ENCODE measurements around the gene EGR1. TPM values are rescaled to one million over a fixed set of nuclear protein-coding genes. Genes with fewer than 3 reads are reported as not detected.

EGR1 gene
- polyA plus RNA-seq, 1 donor from 2014 or later, result 15.6 TPM

DNA sequence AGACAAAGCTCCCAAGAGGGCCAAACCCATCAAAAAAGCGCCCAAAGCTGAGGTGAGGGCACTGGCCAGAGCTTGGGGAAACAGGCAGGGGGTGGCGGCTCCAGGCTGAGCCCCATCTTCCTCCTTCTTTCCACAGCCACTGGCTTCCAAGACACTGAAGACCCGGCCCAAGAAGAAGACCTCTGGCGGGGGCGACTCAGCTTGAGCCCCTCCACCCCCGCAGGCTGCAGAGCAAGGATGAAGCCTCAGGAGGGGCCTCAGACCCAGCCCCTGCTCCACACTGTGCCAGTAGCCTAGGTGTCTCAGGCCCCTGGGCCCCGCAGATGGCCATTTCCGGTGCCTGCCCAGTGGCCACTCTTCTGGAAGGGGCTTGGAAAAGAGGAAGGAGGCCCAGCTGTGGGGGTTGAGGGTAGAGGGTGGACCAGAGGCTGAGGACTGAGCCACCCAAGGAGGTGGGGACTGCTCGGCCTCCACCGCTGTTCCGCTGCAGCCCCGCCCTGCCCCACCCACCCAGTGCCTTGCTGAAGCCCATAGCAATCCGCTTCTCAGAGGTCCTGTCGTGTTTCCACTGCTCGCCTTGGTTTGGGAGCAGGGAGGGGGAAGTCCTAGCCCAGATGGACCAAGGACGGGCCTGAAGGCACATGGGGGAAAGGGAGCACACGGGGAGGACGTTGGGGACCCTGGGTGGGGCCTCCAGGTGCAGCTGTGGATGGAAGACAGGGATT is 19.6 kb upstream of the EGR1 start:
- Histone ChIP-seq H3K4me3 (ENCODE audit: low read length) (no peak overlapping the region), H3K27ac (ENCODE audit: low read length) (no peak overlapping the region)

DNA sequence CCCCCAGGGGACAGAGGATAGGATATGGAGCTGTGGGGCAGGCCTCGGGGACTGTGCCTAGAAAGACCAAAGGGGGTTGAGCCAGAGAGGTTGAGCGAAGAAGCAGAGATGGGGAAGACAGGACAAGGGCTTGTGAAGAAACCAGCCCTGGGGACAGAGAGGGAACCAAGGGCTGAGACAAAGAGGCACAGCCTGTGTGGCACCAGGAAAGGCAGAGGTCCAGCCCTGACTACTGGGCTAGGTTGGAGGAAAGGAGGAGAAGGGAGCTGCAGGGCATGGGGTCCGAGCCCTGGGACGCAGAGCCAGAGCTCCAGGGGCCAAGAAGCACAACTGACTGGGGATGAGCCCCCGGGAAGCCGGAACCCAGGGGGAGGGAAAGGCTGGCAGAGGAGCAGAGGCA is 17.2 kb upstream of the EGR1 start:
- Histone ChIP-seq H3F3A (ENCODE audit: insufficient read depth, low read length, poor library complexity, severe bottlenecking) (peaks cover 3% of the 10 kb centered on the region), H3K36me3 (ENCODE audit: insufficient read depth, low read length) (no peaks in the 10 kb centered on the region), H3K9me2 (ENCODE audit: insufficient read depth, low read length) (no peaks in the 10 kb centered on the region), H3K4me3 (ENCODE audit: low read length) (peak overlapping the region; percentile 56), H3K9me3 (ENCODE audit: low read length) (no peaks in the 10 kb centered on the region), H2AFZ (ENCODE audit: low read depth, low read length) (no peak overlapping the region), H4K20me1 (ENCODE audit: insufficient read depth) (no peaks in the 10 kb centered on the region), H3K27me3 (ENCODE audit: insufficient read depth, low read depth, low read length) (no peaks in the 10 kb centered on the region), H3K9ac (ENCODE audit: low read length) (peak overlapping the region; percentile 70), H3K4me2 (ENCODE audit: low read length) (no peak overlapping the region), H3K79me2 (replicated peaks; ENCODE audit: insufficient read depth, low read length) (no peaks in the 10 kb centered on the region), H3K27ac (ENCODE audit: low read length) (peak overlapping the region; percentile 92)
- TF ChIP-seq SMC3 (conservative IDR thresholded peaks at IDR 0.05; ENCODE audit: poor library complexity) (no peak), TAF1 (IDR thresholded peaks at IDR 0.05; ENCODE audit: low read depth) (no peak), RAD21 (conservative IDR thresholded peaks at IDR 0.05) (no peak), EP300 (conservative IDR thresholded peaks at IDR 0.05; ENCODE audit: poor library complexity, severe bottlenecking) (no peak), POLR2AphosphoS5 (IDR thresholded peaks at IDR 0.05) (no peak), MXI1 (conservative IDR thresholded peaks at IDR 0.05; ENCODE audit: poor library complexity, severe bottlenecking) (no peak), EZH2 (IDR thresholded peaks at IDR 0.05; ENCODE audit: borderline replicate concordance, insufficient read depth, low read length, poor library complexity, severe bottlenecking) (no peak)
- TF ChIP-seq, protein P1, sequence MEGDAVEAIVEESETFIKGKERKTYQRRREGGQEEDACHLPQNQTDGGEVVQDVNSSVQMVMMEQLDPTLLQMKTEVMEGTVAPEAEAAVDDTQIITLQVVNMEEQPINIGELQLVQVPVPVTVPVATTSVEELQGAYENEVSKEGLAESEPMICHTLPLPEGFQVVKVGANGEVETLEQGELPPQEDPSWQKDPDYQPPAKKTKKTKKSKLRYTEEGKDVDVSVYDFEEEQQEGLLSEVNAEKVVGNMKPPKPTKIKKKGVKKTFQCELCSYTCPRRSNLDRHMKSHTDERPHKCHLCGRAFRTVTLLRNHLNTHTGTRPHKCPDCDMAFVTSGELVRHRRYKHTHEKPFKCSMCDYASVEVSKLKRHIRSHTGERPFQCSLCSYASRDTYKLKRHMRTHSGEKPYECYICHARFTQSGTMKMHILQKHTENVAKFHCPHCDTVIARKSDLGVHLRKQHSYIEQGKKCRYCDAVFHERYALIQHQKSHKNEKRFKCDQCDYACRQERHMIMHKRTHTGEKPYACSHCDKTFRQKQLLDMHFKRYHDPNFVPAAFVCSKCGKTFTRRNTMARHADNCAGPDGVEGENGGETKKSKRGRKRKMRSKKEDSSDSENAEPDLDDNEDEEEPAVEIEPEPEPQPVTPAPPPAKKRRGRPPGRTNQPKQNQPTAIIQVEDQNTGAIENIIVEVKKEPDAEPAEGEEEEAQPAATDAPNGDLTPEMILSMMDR (IDR thresholded peaks at IDR 0.05; ENCODE audit: poor library complexity, severe bottlenecking), result no peak
- TF ChIP-seq, protein P2, sequence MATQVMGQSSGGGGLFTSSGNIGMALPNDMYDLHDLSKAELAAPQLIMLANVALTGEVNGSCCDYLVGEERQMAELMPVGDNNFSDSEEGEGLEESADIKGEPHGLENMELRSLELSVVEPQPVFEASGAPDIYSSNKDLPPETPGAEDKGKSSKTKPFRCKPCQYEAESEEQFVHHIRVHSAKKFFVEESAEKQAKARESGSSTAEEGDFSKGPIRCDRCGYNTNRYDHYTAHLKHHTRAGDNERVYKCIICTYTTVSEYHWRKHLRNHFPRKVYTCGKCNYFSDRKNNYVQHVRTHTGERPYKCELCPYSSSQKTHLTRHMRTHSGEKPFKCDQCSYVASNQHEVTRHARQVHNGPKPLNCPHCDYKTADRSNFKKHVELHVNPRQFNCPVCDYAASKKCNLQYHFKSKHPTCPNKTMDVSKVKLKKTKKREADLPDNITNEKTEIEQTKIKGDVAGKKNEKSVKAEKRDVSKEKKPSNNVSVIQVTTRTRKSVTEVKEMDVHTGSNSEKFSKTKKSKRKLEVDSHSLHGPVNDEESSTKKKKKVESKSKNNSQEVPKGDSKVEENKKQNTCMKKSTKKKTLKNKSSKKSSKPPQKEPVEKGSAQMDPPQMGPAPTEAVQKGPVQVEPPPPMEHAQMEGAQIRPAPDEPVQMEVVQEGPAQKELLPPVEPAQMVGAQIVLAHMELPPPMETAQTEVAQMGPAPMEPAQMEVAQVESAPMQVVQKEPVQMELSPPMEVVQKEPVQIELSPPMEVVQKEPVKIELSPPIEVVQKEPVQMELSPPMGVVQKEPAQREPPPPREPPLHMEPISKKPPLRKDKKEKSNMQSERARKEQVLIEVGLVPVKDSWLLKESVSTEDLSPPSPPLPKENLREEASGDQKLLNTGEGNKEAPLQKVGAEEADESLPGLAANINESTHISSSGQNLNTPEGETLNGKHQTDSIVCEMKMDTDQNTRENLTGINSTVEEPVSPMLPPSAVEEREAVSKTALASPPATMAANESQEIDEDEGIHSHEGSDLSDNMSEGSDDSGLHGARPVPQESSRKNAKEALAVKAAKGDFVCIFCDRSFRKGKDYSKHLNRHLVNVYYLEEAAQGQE (IDR thresholded peaks at IDR 0.05; ENCODE audit: borderline replicate concordance), result no peak

More for the DNA sequence above, 19.6 kb upstream of the EGR1 start:
- H2AFZ ChIP-seq (ENCODE audit: low read depth, low read length), result no peak overlapping the region
- no peaks in the 10 kb centered on the region for H4K20me1 ChIP-seq (ENCODE audit: insufficient read depth)
- H3K27me3 ChIP-seq (ENCODE audit: insufficient read depth, low read depth, low read length), result no peaks in the 10 kb centered on the region
- H3K9ac ChIP-seq (ENCODE audit: low read length), result no peak overlapping the region
- H3F3A ChIP-seq (ENCODE audit: insufficient read depth, low read length, poor library complexity, severe bottlenecking), result peaks cover 3% of the 10 kb centered on the region
- H3K9me2 ChIP-seq (ENCODE audit: insufficient read depth, low read length), result no peaks in the 10 kb centered on the region
- TF ChIP-seq POLR2AphosphoS5 (IDR thresholded peaks at IDR 0.05), result peak; percentile 6
- no peak for TF ChIP-seq RAD21 (conservative IDR thresholded peaks at IDR 0.05)
- H3K9me3 ChIP-seq (ENCODE audit: low read length), result no peaks in the 10 kb centered on the region
- no peak overlapping the region for H3K4me2 ChIP-seq (ENCODE audit: low read length)
- peaks cover 3% of the 10 kb centered on the region for H3K79me2 ChIP-seq (replicated peaks; ENCODE audit: insufficient read depth, low read length)
- no peaks in the 10 kb centered on the region for H3K36me3 ChIP-seq (ENCODE audit: insufficient read depth, low read length)

Data from neural cell (in vitro differentiated cells).